Measurements from ENCODE around the gene SOX1. TPM values are rescaled to one million over a fixed set of nuclear protein-coding genes. Genes with fewer than 3 reads are reported as not detected.

The SOX1 gene
- total and polyA plus RNA-seq, 9 of the 15 experiments (the other 6 are each of a cell fraction or from before 2014, with no cell fraction given), result not detected

DNA sequence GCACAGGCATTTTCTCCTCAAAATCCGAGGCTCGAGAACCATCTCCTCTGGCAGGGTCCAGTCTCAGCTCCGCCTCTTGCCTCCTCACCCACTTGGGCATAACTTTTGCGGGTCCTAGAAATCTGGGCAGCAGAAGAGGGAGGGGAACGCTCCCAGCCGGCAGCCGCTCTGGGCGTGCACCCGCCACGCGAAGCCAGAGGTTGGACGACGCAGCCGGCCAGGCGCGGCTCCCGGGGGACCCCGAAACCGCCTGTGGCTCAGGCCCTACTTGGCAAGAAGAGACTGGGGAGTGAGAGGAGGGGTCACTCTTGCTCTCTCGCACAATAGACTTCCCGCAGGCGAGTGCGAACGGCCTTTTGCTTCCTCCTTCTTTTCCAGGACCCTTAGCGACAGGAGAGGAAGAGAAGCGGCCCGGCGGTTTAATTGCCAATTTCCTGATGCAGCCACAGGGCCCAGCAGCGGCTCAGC lies 6.0 kb upstream of the SOX1 start:
- no peak overlapping the region for H3K4me2 ChIP-seq (ENCODE audit: insufficient read depth, low read length)
- 1% methylated on average over 22 of the region's 29 CpGs for WGBS (ENCODE audit: insufficient coverage, low coverage, missing lambda C conversion rate)
- FAIRE-seq (no peak), ATAC-seq (no peak), DNase-seq (ENCODE audit: extremely low read depth in 1 of 4, low spot score in 3 of 4) (no peak)
- no peaks in the 10 kb centered on the region for H3K9me3 ChIP-seq (replicated peaks; ENCODE audit: control insufficient read depth, insufficient read depth, low read depth, low read length)
- H3K9ac ChIP-seq (ENCODE audit: insufficient read depth in 1 of 2, low read depth in 2 of 2, low read length in 2 of 2), result no peak overlapping the region
- H3K27ac ChIP-seq (ENCODE audit: extremely low read depth, low read depth, low read length), result no peak overlapping the region
- H3K79me2 ChIP-seq (ENCODE audit: control insufficient read depth, insufficient read depth, low read length), result no peaks in the 10 kb centered on the region
- ChIA-PET POLR2A (no interaction called here), CTCF (ENCODE audit: low intra/inter-chr PET ratio) (no interaction called here)
- peaks cover 2 to 50% of the 10 kb centered on the region in 2 experiments; a peak in 3 of 5 replicates for H3K27me3 ChIP-seq (ENCODE audit: control insufficient read depth in 2 of 2, insufficient read depth in 2 of 2, low read length in 2 of 2)
- peaks cover 0 to 9% of the 10 kb centered on the region in 2 experiments; a peak in 2 of 5 replicates for H3K4me1 ChIP-seq (replicated peaks in 1 of 2; ENCODE audit: control insufficient read depth in 2 of 2, insufficient read depth in 2 of 2, low read length in 2 of 2)
- in situ Hi-C loops (cut with MboI), result no loop called here
- H3K4me3 ChIP-seq, result no peak overlapping the region
- no peak overlapping the region for H2AFZ ChIP-seq (ENCODE audit: low read depth, low read length)
- H3K9me1 ChIP-seq (ENCODE audit: control insufficient read depth, insufficient read depth, low read length), result no peaks in the 10 kb centered on the region
- TF ChIP-seq ZNF551 (CRISPR knock-in tag; IDR thresholded peaks at IDR 0.05) (no peak), RFX1 (IDR thresholded peaks at IDR 0.05) (no peak), SIN3B (IDR thresholded peaks at IDR 0.05; ENCODE audit: low read depth) (no peak), FOXK1 (CRISPR knock-in tag; IDR thresholded peaks at IDR 0.05; ENCODE audit: borderline replicate concordance) (no peak), SMARCA4 (IDR thresholded peaks at IDR 0.05) (no peak), ZNF224 (CRISPR knock-in tag; IDR thresholded peaks at IDR 0.05) (no peak), OTX1 (CRISPR knock-in tag; IDR thresholded peaks at IDR 0.05) (no peak), ZNF766 (CRISPR knock-in tag; conservative IDR thresholded peaks at IDR 0.05) (no peak), ZNF239 (CRISPR knock-in tag; IDR thresholded peaks at IDR 0.05) (no peak), LEF1 (IDR thresholded peaks at IDR 0.05) (no peak), BDP1 (IDR thresholded peaks at IDR 0.05; ENCODE audit: insufficient read depth, insufficient read length) (no peak), ZNF77 (CRISPR knock-in tag; IDR thresholded peaks at IDR 0.05) (no peak)
- TF ChIP-seq, protein P1, sequence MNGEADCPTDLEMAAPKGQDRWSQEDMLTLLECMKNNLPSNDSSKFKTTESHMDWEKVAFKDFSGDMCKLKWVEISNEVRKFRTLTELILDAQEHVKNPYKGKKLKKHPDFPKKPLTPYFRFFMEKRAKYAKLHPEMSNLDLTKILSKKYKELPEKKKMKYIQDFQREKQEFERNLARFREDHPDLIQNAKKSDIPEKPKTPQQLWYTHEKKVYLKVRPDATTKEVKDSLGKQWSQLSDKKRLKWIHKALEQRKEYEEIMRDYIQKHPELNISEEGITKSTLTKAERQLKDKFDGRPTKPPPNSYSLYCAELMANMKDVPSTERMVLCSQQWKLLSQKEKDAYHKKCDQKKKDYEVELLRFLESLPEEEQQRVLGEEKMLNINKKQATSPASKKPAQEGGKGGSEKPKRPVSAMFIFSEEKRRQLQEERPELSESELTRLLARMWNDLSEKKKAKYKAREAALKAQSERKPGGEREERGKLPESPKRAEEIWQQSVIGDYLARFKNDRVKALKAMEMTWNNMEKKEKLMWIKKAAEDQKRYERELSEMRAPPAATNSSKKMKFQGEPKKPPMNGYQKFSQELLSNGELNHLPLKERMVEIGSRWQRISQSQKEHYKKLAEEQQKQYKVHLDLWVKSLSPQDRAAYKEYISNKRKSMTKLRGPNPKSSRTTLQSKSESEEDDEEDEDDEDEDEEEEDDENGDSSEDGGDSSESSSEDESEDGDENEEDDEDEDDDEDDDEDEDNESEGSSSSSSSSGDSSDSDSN (IDR thresholded peaks at IDR 0.05; ENCODE audit: borderline replicate concordance in 1 of 2, low read depth in 2 of 2, low read length in 2 of 2), result no peak
- TF ChIP-seq, protein P2, sequence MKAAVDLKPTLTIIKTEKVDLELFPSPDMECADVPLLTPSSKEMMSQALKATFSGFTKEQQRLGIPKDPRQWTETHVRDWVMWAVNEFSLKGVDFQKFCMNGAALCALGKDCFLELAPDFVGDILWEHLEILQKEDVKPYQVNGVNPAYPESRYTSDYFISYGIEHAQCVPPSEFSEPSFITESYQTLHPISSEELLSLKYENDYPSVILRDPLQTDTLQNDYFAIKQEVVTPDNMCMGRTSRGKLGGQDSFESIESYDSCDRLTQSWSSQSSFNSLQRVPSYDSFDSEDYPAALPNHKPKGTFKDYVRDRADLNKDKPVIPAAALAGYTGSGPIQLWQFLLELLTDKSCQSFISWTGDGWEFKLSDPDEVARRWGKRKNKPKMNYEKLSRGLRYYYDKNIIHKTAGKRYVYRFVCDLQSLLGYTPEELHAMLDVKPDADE (conservative IDR thresholded peaks at IDR 0.05; ENCODE audit: control insufficient read depth, low read depth, low read length), result no peak
- TF ChIP-seq, protein P3, sequence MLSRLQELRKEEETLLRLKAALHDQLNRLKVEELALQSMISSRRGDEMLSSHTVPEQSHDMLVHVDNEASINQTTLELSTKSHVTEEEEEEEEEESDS (CRISPR knock-in tag; IDR thresholded peaks at IDR 0.05), result no peak
- TF ChIP-seq, protein P4, sequence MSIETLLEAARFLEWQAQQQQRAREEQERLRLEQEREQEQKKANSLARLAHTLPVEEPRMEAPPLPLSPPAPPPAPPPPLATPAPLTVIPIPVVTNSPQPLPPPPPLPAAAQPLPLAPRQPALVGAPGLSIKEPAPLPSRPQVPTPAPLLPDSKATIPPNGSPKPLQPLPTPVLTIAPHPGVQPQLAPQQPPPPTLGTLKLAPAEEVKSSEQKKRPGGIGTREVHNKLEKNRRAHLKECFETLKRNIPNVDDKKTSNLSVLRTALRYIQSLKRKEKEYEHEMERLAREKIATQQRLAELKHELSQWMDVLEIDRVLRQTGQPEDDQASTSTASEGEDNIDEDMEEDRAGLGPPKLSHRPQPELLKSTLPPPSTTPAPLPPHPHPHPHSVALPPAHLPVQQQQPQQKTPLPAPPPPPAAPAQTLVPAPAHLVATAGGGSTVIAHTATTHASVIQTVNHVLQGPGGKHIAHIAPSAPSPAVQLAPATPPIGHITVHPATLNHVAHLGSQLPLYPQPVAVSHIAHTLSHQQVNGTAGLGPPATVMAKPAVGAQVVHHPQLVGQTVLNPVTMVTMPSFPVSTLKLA (conservative IDR thresholded peaks at IDR 0.05), result no peak
- no peaks in the 10 kb centered on the region for H4K20me1 ChIP-seq (replicated peaks; ENCODE audit: control insufficient read depth, insufficient read depth, low read length)
- BruUV-seq (replicated peaks), result no TSS peak
- intact Hi-C loops (cut with micrococcal nuclease), result loop anchor here (10.0 kb wide), 1 partner anchor 274 kb away; no protein-coding TSS in a partner anchor
- H3K36me3 ChIP-seq (ENCODE audit: control insufficient read depth, insufficient read depth, low read length), result no peaks in the 10 kb centered on the region

Measured in K562 (cell line).